Keratinocyte (primary cell): ENCODE data around the gene INPP5B. TPM values are rescaled to one million over a fixed set of nuclear protein-coding genes. Genes with fewer than 3 reads are reported as not detected.

ENCODE experiments used
- DNase-seq: peaks from one replicate; pipeline ENCODE4 v3.0.0-alpha.2; 2011; ENCODE audit warnings: low read depth, missing footprints, low spot score
- FAIRE-seq: peaks from 2 replicates; lab custom pipeline; 2011; peaks lifted over from hg19 to GRCh38; lab: Jason Lieb, UNC
- H2AFZ ChIP-seq: 2 replicates; pipeline ENCODE4 v1.6.0; 2012; ENCODE audit warnings: low read length, control low read depth, inconsistent platforms; ENCODE audit not compliant: control insufficient read depth
- H3K27ac ChIP-seq: 2 replicates; pipeline ENCODE4 v1.5.1; 2011; ENCODE audit warnings: low read length; ENCODE audit not compliant: control insufficient read depth, insufficient read depth
- H3K27me3 ChIP-seq: 3 replicates; pipeline ENCODE4 v1.6.0; 2011; ENCODE audit warnings: low read length; ENCODE audit not compliant: control insufficient read depth, insufficient read depth; ENCODE audit errors: extremely low read depth
- H3K36me3 ChIP-seq, 2 experiments: 2 replicates in 1 of 2; 3 replicates in 1 of 2; pipeline ENCODE4 v1.5.1; 2011; ENCODE audit warnings: low read length in 2 of 2, mild to moderate bottlenecking in 1 of 2; ENCODE audit not compliant: control insufficient read depth in 2 of 2, insufficient read depth in 2 of 2; ENCODE audit errors: extremely low read depth in 1 of 2
- H3K4me1 ChIP-seq: 3 replicates; pipeline ENCODE4 v1.5.1; 2011; ENCODE audit warnings: low read length; ENCODE audit not compliant: control insufficient read depth, insufficient read depth; ENCODE audit errors: extremely low read depth
- H3K4me2 ChIP-seq: 3 replicates; pipeline ENCODE4 v1.6.0; 2011; ENCODE audit warnings: low read depth, low read length; ENCODE audit not compliant: control insufficient read depth, insufficient read depth; ENCODE audit errors: extremely low read depth
- H3K4me3 ChIP-seq, 3 experiments: fragments of 200-600 bp in 1 of 3; sonication (generic) in 1 of 3; 2 replicates in 2 of 3; 3 replicates in 1 of 3; pipeline ENCODE4 v1.5.1; 2011 to 2016; ENCODE audit warnings: low read length in 3 of 3, mild to moderate bottlenecking in 3 of 3, control low read depth in 2 of 3, inconsistent platforms in 1 of 3, low read depth in 1 of 3, mixed read lengths in 1 of 3, mixed run types in 1 of 3, moderate library complexity in 1 of 3; ENCODE audit not compliant: control insufficient read depth in 2 of 3, insufficient read depth in 2 of 3; ENCODE audit errors: extremely low read depth in 1 of 3
- H3K79me2 ChIP-seq: 2 replicates; pipeline ENCODE4 v1.6.0; 2012; ENCODE audit warnings: low read length; ENCODE audit not compliant: control insufficient read depth, insufficient read depth
- H3K9ac ChIP-seq: 3 replicates; pipeline ENCODE4 v1.6.0; 2011; ENCODE audit warnings: low read length; ENCODE audit not compliant: control insufficient read depth, insufficient read depth; ENCODE audit errors: extremely low read depth
- H3K9me1 ChIP-seq: 3 replicates; pipeline ENCODE4 v1.6.0; 2011; ENCODE audit warnings: low read length; ENCODE audit not compliant: control insufficient read depth, insufficient read depth; ENCODE audit errors: extremely low read depth
- H3K9me3 ChIP-seq: 2 replicates; pipeline ENCODE4 v1.5.1; 2012; ENCODE audit warnings: low read depth, low read length; ENCODE audit not compliant: control insufficient read depth
- H4K20me1 ChIP-seq: 3 replicates; pipeline ENCODE4 v1.6.0; 2011; ENCODE audit warnings: low read length; ENCODE audit not compliant: control insufficient read depth, insufficient read depth; ENCODE audit errors: extremely low read depth
- CTCF ChIP-seq, 3 experiments: IDR thresholded peaks in 1 of 3; conservative IDR thresholded peaks in 1 of 3; optimal IDR thresholded peaks in 1 of 3; 2 replicates in 2 of 3; 3 replicates in 1 of 3; pipeline versions ENCODE3 to v1.5.1; 2011; ENCODE audit warnings: low read length in 3 of 3, mild to moderate bottlenecking in 3 of 3, moderate library complexity in 2 of 3, control low read depth in 1 of 3, inconsistent platforms in 1 of 3; ENCODE audit not compliant: insufficient read depth in 2 of 3; ENCODE audit errors: extremely low read depth in 1 of 3
- EZH2 ChIP-seq: IDR thresholded peaks from one replicate; pipeline ENCODE4 v1.6.1; 2012; ENCODE audit warnings: inconsistent platforms, mild to moderate bottlenecking, low read length, moderate library complexity
- dilution Hi-C: fragments of 300-500 bp; cut with MboI; formaldehyde crosslinking; loops from one replicate; pipeline ENCODE4 v1.7.0; 2020; ENCODE audit warnings: low sequenced_read_pairs; ENCODE audit not compliant: extremely low pct_ligation_motif_present
- polyA plus RNA-seq, 5 experiments: library from polyadenylated mRNA; depleted of rRNA in 3 of 5; stranded (reverse) in 3 of 5; stranded (forward) in 1 of 5; unstranded in 1 of 5; fragments of >200 nt; gene quantifications; 1 replicate in 1 of 5; 2 replicates in 3 of 5; 3 replicates in 1 of 5; pipeline versions ENCODE4 v1.2.1 to v1.2.3, GENCODE V29; 2011 to 2012; ENCODE audit warnings: missing spikeins in 2 of 5, low read depth in 1 of 5, low replicate concordance in 1 of 5

The INPP5B gene
- polyA plus RNA-seq, 1 donor (not counting 4 experiments of a cell fraction or from before 2014, with no cell fraction given): 6.4 TPM

GRCh38 chr1:37884145-37884544 lies 62.7 kb downstream of the INPP5B start:
- Histone ChIP-seq H3K27ac (no peak overlapping the region), H2AFZ (no peak overlapping the region), H3K4me3 (no peak overlapping the region), H3K27me3 (no peaks in the 10 kb centered on the region), H3K4me2 (no peak overlapping the region), H3K36me3 (peaks cover 4 to 9% of the 10 kb centered on the region in 2 experiments), H3K79me2 (no peaks in the 10 kb centered on the region), H3K9me3 (no peaks in the 10 kb centered on the region), H3K9ac (no peak overlapping the region), H3K4me1 (no peaks in the 10 kb centered on the region), H4K20me1 (no peaks in the 10 kb centered on the region), H3K9me1 (no peaks in the 10 kb centered on the region)
- FAIRE-seq: no peak
- dilution Hi-C loops: no loop called here
- TF ChIP-seq EZH2 (no peak), CTCF (optimal IDR thresholded peaks at IDR 0.05 in 1 of 3, IDR thresholded peaks at IDR 0.05 in 1 of 3, conservative IDR thresholded peaks at IDR 0.05 in 1 of 3; ENCODE audit: extremely low read depth in 1 of 3, insufficient read depth in 2 of 3, low read length in 3 of 3) (no peak)
- no peak for DNase-seq

GRCh38 chr1:37883671-37884070 lies 63.2 kb downstream of the INPP5B start:
- H3K9me1 ChIP-seq: no peaks in the 10 kb centered on the region
- no peaks in the 10 kb centered on the region for H4K20me1 ChIP-seq
- H3K36me3 ChIP-seq: peaks cover 4 to 9% of the 10 kb centered on the region in 2 experiments
- H3K9ac ChIP-seq: no peak overlapping the region
- no peaks in the 10 kb centered on the region for H3K27me3 ChIP-seq
- no peaks in the 10 kb centered on the region for H3K79me2 ChIP-seq
- no peak overlapping the region for H3K4me3 ChIP-seq
- DNase-seq (no peak), FAIRE-seq (no peak)
- H2AFZ ChIP-seq: no peak overlapping the region
- no peak overlapping the region for H3K27ac ChIP-seq
- no peak overlapping the region for H3K4me2 ChIP-seq
- dilution Hi-C loops: no loop called here
- H3K4me1 ChIP-seq: no peaks in the 10 kb centered on the region
- H3K9me3 ChIP-seq: no peaks in the 10 kb centered on the region
- TF ChIP-seq EZH2: no peak
- TF ChIP-seq CTCF (optimal IDR thresholded peaks at IDR 0.05 in 1 of 3, IDR thresholded peaks at IDR 0.05 in 1 of 3, conservative IDR thresholded peaks at IDR 0.05 in 1 of 3; ENCODE audit: extremely low read depth in 1 of 3, insufficient read depth in 2 of 3, low read length in 3 of 3): no peak
